ENCODE measurements around the gene ZNF616.

The ZNF616 gene

DNA sequence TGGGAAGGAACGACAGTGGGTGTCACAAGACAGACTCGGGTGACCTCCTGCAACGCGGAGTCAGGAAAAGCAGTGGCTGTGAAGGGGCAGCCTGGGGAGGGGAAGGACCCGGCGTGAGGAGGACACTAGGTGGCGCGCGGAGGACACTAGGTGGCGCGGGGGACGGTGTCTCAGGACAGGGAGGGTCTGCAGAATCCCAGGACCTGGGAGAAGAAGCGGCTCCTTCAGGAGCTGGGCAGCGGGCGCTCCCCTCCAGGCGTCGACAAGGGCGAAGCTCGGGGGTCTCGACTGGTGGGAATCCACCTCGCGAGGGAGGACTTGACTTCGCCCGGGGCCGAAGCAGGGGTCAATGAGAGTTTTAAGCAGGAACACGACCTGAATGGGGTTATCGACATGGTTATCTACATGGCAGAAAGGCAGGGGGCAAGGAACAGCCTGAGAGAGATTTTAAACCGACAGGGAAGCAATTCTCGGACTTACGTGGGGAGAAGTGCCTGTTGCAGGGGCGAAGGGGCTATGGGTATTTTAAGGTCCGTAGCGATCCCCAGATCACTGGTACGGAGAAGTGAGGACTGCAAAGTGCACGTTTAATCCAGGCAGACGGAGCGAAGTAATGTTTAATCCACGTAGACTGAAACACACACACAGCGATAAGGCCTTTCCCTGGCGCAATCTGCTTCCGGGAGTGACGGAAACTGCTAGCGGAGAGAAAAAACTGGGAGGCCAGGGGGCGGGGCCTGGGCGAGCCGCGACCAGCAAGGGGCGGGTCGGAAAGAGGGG lies at the start of gene ZNF616:
Gene ZNF616, minus strand, starts transcription at position 687 of the 780 bp plus-strand sequence. CDS start 9,426 bp downstream, outside the sequence.
- Histone ChIP-seq H3K36me3 (peaks cover 10% of the 10 kb centered on the region), H3K4me3 (ENCODE audit: low read depth, low read length) (peak within 1 kb of the TSS; percentile 100), H3K27me3 (ENCODE audit: insufficient read depth, low read depth, severe bottlenecking) (no peaks in the 10 kb centered on the region), H3K27ac (peak within 1 kb of the TSS; percentile 89), H3K9me3 (ENCODE audit: severe bottlenecking) (peaks cover 2% of the 10 kb centered on the region)
- TF ChIP-seq CTCF (IDR thresholded peaks at IDR 0.05; ENCODE audit: low read depth, low read length) = peak; percentile 75
- peak; percentile 98 for DNase-seq

- Histone ChIP-seq H3K9me3 (ENCODE audit: severe bottlenecking) (no peaks in the 10 kb centered on the region), H3K36me3 (peaks cover 26% of the 10 kb centered on the region), H3K27ac (peak overlapping the region; percentile 67), H3K27me3 (ENCODE audit: insufficient read depth, low read depth, severe bottlenecking) (no peaks in the 10 kb centered on the region), H3K4me3 (ENCODE audit: low read depth, low read length) (peak overlapping the region; percentile 47)
- no peak for TF ChIP-seq CTCF (IDR thresholded peaks at IDR 0.05; ENCODE audit: low read depth, low read length)
- no peak for DNase-seq
These were observed 49.3 kb upstream of the ZNF616 start for GRCh38 chr19:52188822-52189734.

DNA sequence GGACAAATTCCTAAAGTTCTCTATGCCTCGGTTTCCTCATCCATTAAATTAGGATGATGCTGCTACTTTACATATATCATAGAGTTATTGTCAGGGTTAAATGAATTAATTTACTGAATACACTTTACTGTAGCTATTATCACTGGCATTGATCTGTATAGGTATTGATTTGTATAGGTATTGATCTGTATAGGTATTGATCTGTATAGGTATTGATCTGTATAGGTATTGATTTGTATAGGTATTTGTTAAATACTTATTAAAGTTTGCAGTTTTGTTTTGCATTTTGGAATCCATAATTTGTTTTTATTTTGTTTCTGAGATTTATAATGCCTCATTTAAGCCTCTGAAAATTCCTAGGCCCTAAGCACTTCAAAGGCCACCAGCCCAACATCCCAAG lies 47.7 kb upstream of the ZNF616 start:
- no peak for TF ChIP-seq CTCF (IDR thresholded peaks at IDR 0.05; ENCODE audit: low read depth, low read length)
- no peaks in the 10 kb centered on the region for H3K9me3 ChIP-seq (ENCODE audit: severe bottlenecking)
- DNase-seq = no peak
- peaks cover 13% of the 10 kb centered on the region for H3K36me3 ChIP-seq
- no peak overlapping the region for H3K27ac ChIP-seq
- H3K27me3 ChIP-seq (ENCODE audit: insufficient read depth, low read depth, severe bottlenecking) = no peaks in the 10 kb centered on the region
- no peak overlapping the region for H3K4me3 ChIP-seq (ENCODE audit: low read depth, low read length)

- H3K36me3 ChIP-seq = no peaks in the 10 kb centered on the region
- DNase-seq = no peak
- no peak overlapping the region for H3K27ac ChIP-seq
- H3K27me3 ChIP-seq (ENCODE audit: insufficient read depth, low read depth, severe bottlenecking) = no peaks in the 10 kb centered on the region
- peaks cover 12% of the 10 kb centered on the region for H3K9me3 ChIP-seq (ENCODE audit: severe bottlenecking)
- no peak for TF ChIP-seq CTCF (IDR thresholded peaks at IDR 0.05; ENCODE audit: low read depth, low read length)
- no peak overlapping the region for H3K4me3 ChIP-seq (ENCODE audit: low read depth, low read length)
These were observed 36.8 kb upstream of the ZNF616 start for GRCh38 chr19:52176574-52176973.

DNA sequence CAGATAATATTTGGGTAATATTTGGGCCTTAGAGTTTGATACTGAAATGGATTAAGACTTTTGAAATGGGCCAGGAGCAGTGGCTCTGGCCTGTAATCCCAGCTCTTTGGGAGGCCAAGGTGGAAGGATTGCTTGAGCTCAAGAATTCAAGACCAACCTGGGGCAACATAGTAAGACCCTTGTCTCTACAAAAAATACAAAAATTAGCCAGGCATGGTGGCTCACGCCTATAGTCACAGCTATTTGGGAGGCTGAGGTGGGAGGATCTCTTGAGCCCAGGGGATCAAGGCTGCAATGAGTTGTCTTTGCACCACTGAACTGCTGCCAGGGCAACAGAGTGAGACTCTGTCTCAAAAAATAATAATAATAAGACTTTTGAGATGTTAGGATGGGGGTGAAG lies 32.6 kb upstream of the ZNF616 start:
- TF ChIP-seq CTCF (IDR thresholded peaks at IDR 0.05; ENCODE audit: low read depth, low read length) = no peak
- Histone ChIP-seq H3K9me3 (ENCODE audit: severe bottlenecking) (peaks cover 12% of the 10 kb centered on the region), H3K27ac (no peak overlapping the region), H3K36me3 (peaks cover 5% of the 10 kb centered on the region), H3K4me3 (ENCODE audit: low read depth, low read length) (peak overlapping the region; percentile 88), H3K27me3 (ENCODE audit: insufficient read depth, low read depth, severe bottlenecking) (no peaks in the 10 kb centered on the region)
- DNase-seq = no peak

Measured in WERI-Rb-1 (cell line).